Measurements from ENCODE around the gene PIR.

PIR gene

DNA sequence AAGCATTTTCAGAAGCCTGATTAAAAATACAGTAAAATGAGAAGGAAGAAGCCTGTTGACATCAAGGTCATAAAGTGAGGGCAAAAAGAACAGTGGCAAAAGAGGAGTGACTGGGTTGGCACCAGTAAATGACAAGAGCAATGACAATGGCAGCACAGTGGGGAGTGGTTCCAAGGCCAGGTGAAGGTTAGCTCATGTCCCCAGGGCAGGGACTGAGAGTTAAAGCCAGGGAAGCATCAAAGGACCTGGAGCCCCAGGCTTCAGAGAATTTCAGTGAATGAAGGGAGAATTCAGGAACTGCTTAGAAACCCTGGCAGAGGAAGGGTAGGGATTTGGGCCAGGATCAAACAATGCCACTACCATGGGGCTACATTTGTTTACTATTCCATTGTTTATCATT, 149.0 kb downstream of the PIR start:
- no peak for DNase-seq (ENCODE audit: low spot score)

DNA sequence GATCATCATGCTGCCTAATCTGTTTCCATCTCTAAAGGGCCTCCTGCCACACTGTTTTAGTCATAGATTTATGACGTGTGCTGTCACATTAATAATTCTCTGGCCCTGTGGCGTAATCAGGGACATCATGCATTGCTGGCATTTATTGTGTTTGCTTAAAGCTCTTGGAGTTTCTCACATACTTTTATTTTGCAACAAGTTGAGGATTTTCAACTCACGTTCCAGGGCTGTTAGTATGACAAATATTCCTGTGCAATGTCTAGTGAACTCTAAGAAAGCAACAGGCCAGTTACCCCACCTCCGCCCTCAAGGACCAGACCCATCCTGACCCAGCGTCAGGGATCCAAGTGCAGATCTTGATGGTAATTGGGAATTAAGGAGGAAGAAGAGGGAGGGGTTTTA, 150.1 kb downstream of the PIR start:
- DNase-seq (ENCODE audit: low spot score) = no peak

DNA sequence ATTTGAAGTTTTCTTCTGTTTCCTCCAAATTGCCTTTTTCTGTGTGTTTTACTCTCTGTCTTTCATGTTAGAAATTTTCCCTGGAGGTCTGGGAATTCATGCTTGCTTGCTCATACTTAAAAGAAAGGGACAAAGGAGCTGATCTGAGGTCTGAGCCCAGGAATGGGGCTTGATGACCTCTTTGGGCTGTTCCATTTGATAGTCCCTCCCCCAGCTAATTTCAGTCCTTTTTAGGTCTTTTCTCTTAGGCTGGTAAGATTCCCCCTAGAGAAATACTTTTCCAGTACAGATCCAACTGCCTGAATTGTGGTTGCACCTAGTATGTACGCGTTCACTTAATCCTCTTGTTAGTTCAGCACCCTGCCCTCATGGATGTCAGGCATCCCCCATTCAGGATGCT, 152.3 kb downstream of the PIR start:
- no peak for DNase-seq (ENCODE audit: low spot score)

- DNase-seq (ENCODE audit: low spot score) = peak; percentile 8
Observed at GRCh38 chrX:15336023-15336413, 157.1 kb downstream of the PIR start.

- peak; percentile 93 for DNase-seq (ENCODE audit: low spot score)
Observed at GRCh38 chrX:15335135-15336022, 157.8 kb downstream of the PIR start, which contains the start of gene PIGA. Gene PIGA (minus strand): TSS chrX:15335523. CDS start chrX:15331930, 3,593 bp downstream.

Data from activated CD4-positive, alpha-beta T cell treated with anti-CD3 and anti-CD28 coated beads, Interleukin-2, Interleukin-4, amounts not matched to agents 100 ng/mL and 50 ng/mL, durations not matched to agents 16 hours and 8 hours (primary cell).